Transverse colon (tissue), 4 donors: Measurements from ENCODE around the gene MGST2. TPM values are rescaled to one million over a fixed set of nuclear protein-coding genes. Genes with fewer than 3 reads are reported as not detected.

Source experiments
- DNase-seq: peaks from one replicate; pipeline ENCODE4 v3.0.0-alpha.2; 2019
- H3K27ac ChIP-seq, 4 donors: fragments of 200-600 bp; sonication (generic); 2 replicates each; pipeline ENCODE4 v1.5.1; 2016 to 2018; ENCODE audit warnings: inconsistent platforms in 4 of 4
- H3K27me3 ChIP-seq: fragments of 200-600 bp; sonication (generic); 2 replicates; pipeline ENCODE4 v1.5.1; 2017; ENCODE audit warnings: inconsistent platforms
- H3K36me3 ChIP-seq, 4 donors: fragments of 200-600 bp; sonication (generic); 2 replicates each; pipeline ENCODE4 v1.5.1; 2017 to 2019; ENCODE audit warnings: inconsistent platforms in 4 of 4
- H3K4me1 ChIP-seq, 4 donors: fragments of 200-600 bp; sonication (generic); 2 replicates each; pipeline ENCODE4 v1.5.1; 2017 to 2020; ENCODE audit warnings: inconsistent platforms in 4 of 4
- H3K4me3 ChIP-seq, 4 donors: fragments of 200-600 bp; sonication (generic); 1 replicate in 1 of 4; 2 replicates in 3 of 4; pipeline versions ENCODE4 v1.5.1 to v1.6.1; 2017 to 2019; ENCODE audit warnings: inconsistent platforms in 4 of 4
- H3K9me3 ChIP-seq, 2 donors: fragments of 200-600 bp; sonication (generic); 2 replicates each; pipeline ENCODE4 v1.5.1; 2017 to 2019; ENCODE audit warnings: inconsistent platforms in 2 of 2
- EP300 ChIP-seq: sonication (generic); formaldehyde crosslinking; IDR thresholded peaks from one replicate; pipeline ENCODE4 v1.6.1; 2017; ENCODE audit warnings: antibody characterized with exemption, low read depth
- POLR2A ChIP-seq: fragments of 450-650 bp; IDR thresholded peaks from one replicate; pipeline ENCODE4 v1.6.1; 2016; ENCODE audit warnings: antibody characterized with exemption, mild to moderate bottlenecking, moderate library complexity
- POLR2AphosphoS5 ChIP-seq, 3 donors: sonication (generic); formaldehyde crosslinking; IDR thresholded peaks; one replicate each; pipeline ENCODE4 v1.6.1; 2016; ENCODE audit warnings: antibody characterized with exemption in 3 of 3
- WGBS, 2 donors: methylation state at CpG; one replicate each; pipeline ENCODE4 v1.1.5; 2018; ENCODE audit warnings: low coverage in 1 of 2; 5-methylcytosine and 5-hydroxymethylcytosine counted together
- in situ Hi-C, 4 donors: fragments of 200-750 bp; cut with MboI; loops; one replicate each; pipeline versions ENCODE4 v1.15.0 to v1.15.1; 2017; ENCODE audit warnings: low sequenced_read_pairs in 3 of 4, low pct_ligation_motif_present in 1 of 4, low pct_unique_long_range_greater_than_20kb in 1 of 4
- intact Hi-C: fragments of 100-400 bp; cut with DNase I; formaldehyde crosslinking; loops from one replicate; pipeline ENCODE4 v1.15.1; 2023; ENCODE audit warnings: low total_unique reads
- total RNA-seq, 4 donors: library from RNA; depleted of rRNA; stranded (reverse); fragments of >200 nt; gene quantifications; one replicate each; pipeline ENCODE4 v1.1.0, GENCODE V29; 2016
- TF ChIP-seq, protein P1 (sequence below), 5 experiments: fragments of 200-600 bp in 3 of 5; fragments of 450-650 bp in 2 of 5; sonication (generic) in 3 of 5; IDR thresholded peaks; 1 replicate in 2 of 5; 2 replicates in 3 of 5; pipeline ENCODE4 v1.5.1; 2016 to 2017; ENCODE audit warnings: antibody characterized with exemption in 5 of 5, inconsistent platforms in 3 of 5, mild to moderate bottlenecking in 2 of 5, moderate library complexity in 1 of 5

Gene MGST2
- total RNA-seq, 4 donors from 2014 or later, result 3.4 to 91.5 (median 39.4) TPM

DNA sequence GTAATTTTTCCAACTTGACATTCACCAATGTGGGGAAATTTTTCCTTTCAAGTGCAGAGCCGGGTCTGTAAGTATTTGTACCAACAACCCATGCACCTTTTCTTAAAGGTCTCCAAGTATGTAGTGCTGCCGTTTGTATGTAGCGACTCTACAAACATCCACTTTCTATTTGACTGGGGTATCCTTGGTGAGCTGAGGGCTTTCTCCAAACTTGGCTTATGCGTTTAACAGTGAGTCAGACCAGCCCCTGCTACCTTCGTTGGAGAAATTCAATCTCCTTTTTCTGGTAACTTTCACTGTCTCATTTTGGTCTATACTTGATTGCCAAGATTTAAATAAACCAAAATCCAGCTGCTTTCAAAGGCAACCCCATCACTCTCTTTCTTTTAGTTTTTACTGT, 34.9 kb downstream of the MGST2 start:
- Histone ChIP-seq H3K4me1 (no peaks in the 10 kb centered on the region), H3K27me3 (no peaks in the 10 kb centered on the region), H3K27ac (no peak overlapping the region), H3K4me3 (no peak overlapping the region), H3K9me3 (peaks cover 0 to 6% of the 10 kb centered on the region in 2 donors), H3K36me3 (peaks cover 0 to 35% (median 15%) of the 10 kb centered on the region in 4 donors)
- in situ Hi-C loops (no loop called here), intact Hi-C loops (no loop called here)
- WGBS, 2 donors, result 57 to 79% methylated on average over 4 to 5 of the region's 5 CpGs
- no peak for TF ChIP-seq EP300
- TF ChIP-seq POLR2A, result no peak
- no peak for TF ChIP-seq POLR2AphosphoS5 (IDR thresholded peaks at IDR 0.05)
- TF ChIP-seq, protein P1, sequence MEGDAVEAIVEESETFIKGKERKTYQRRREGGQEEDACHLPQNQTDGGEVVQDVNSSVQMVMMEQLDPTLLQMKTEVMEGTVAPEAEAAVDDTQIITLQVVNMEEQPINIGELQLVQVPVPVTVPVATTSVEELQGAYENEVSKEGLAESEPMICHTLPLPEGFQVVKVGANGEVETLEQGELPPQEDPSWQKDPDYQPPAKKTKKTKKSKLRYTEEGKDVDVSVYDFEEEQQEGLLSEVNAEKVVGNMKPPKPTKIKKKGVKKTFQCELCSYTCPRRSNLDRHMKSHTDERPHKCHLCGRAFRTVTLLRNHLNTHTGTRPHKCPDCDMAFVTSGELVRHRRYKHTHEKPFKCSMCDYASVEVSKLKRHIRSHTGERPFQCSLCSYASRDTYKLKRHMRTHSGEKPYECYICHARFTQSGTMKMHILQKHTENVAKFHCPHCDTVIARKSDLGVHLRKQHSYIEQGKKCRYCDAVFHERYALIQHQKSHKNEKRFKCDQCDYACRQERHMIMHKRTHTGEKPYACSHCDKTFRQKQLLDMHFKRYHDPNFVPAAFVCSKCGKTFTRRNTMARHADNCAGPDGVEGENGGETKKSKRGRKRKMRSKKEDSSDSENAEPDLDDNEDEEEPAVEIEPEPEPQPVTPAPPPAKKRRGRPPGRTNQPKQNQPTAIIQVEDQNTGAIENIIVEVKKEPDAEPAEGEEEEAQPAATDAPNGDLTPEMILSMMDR (IDR thresholded peaks at IDR 0.05), result no peak
- DNase-seq, result no peak

GRCh38 chr4:139704915-139705485, 39.4 kb downstream of the MGST2 start:
- H3K4me1 ChIP-seq, result no peaks in the 10 kb centered on the region
- H3K36me3 ChIP-seq, result peaks cover 0 to 20% (median 8%) of the 10 kb centered on the region in 4 donors
- no peaks in the 10 kb centered on the region for H3K9me3 ChIP-seq
- WGBS, 2 donors, result 90 to 93% methylated on average over 3 to 4 of the region's 4 CpGs
- TF ChIP-seq EP300 (no peak), POLR2A (no peak), POLR2AphosphoS5 (IDR thresholded peaks at IDR 0.05) (no peak)
- TF ChIP-seq, protein P1 (IDR thresholded peaks at IDR 0.05), result peak in 1 of 5 experiments; percentile 4
- H3K4me3 ChIP-seq, result no peak overlapping the region
- in situ Hi-C loops (no loop called here), intact Hi-C loops (no loop called here)
- no peaks in the 10 kb centered on the region for H3K27me3 ChIP-seq
- no peak overlapping the region for H3K27ac ChIP-seq
- no peak for DNase-seq

DNA sequence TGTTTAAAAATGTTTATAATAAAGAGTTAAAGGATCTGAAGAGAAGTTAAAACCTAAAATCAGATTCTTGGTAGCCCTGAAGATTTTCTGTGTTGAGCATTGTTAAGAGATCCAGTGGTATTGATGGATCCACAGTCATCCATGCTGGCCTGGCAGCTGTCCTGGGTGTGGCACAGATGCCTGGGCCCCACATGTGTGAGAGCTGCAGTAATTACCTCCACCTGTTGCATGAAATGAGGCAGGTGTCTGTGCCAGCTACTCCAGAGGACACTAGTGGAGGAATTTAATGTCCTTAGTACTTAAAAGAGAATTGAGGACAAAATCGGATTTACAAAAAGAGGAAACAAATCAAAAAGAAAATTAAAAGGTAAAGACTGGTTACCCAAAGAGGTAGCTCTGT, 44.0 kb downstream of the MGST2 start:
- Histone ChIP-seq H3K27me3 (no peaks in the 10 kb centered on the region), H3K9me3 (no peaks in the 10 kb centered on the region), H3K36me3 (peaks cover 0 to 15% (median 3%) of the 10 kb centered on the region in 4 donors), H3K4me1 (peaks cover 0 to 2% (median 0%) of the 10 kb centered on the region in 4 donors), H3K4me3 (no peak overlapping the region), H3K27ac (no peak overlapping the region)
- in situ Hi-C loops (no loop called here), intact Hi-C loops (no loop called here)
- peak in 2 of 3 donors; percentile 16 to 37 for TF ChIP-seq POLR2AphosphoS5 (IDR thresholded peaks at IDR 0.05)
- no peak for TF ChIP-seq EP300
- TF ChIP-seq, protein P1 (IDR thresholded peaks at IDR 0.05), result no peak
- TF ChIP-seq POLR2A, result no peak
- no peak for DNase-seq
- WGBS, 2 donors, result 61 to 62% methylated on average over 1 of the region's 1 CpG

DNA sequence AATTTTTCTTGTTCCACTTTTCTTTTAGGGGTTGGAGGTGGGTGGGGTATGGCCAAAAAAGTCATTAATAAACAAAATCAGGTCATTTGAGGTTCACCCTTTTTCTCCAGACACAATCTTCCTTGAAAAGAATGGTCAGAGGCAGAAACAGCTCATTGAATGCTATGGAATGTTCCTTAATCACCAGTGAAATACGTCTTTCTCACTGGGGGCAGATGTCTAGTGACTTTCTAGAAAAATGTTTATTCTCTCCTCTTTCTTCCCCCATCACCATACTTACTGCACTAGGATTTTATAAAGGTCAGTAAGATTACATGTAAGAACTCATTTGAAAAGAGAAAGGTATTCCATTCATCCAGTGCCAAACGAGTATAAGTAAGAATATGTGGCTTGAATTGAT, 44.5 kb downstream of the MGST2 start:
- 80 to 85% methylated on average over 2 of the region's 2 CpGs for WGBS, 2 donors
- in situ Hi-C loops, result no loop called here

More for the DNA sequence above, 44.5 kb downstream of the MGST2 start:
- Histone ChIP-seq H3K9me3 (no peaks in the 10 kb centered on the region), H3K27me3 (no peaks in the 10 kb centered on the region), H3K27ac (no peak overlapping the region), H3K4me1 (peaks cover 0 to 2% (median 0%) of the 10 kb centered on the region in 4 donors), H3K36me3 (peaks cover 0 to 12% (median 1%) of the 10 kb centered on the region in 4 donors), H3K4me3 (no peak overlapping the region)
- intact Hi-C loops, result no loop called here
- TF ChIP-seq POLR2AphosphoS5 (IDR thresholded peaks at IDR 0.05) (no peak), POLR2A (no peak), EP300 (no peak)
- TF ChIP-seq, protein P1 (IDR thresholded peaks at IDR 0.05), result no peak
- DNase-seq, result no peak
